ENCODE results near the gene SAP25.
"Not testable (repeated sequence)": the region's sequence is repeated elsewhere in the genome, so short reads cannot be mapped to it uniquely, and the experiment has no call there.

Gene SAP25

GRCh38 chr7:100562195-100563099, 11.3 kb downstream of the SAP25 start:
- Mint-ChIP-seq H3K4me1 (peaks cover 33% of the 10 kb centered on the region), H3K27me3 (no peaks in the 10 kb centered on the region), H3K9me3 (no peaks in the 10 kb centered on the region), H3K27ac (peak overlapping the region in 1 of 2 donors; percentile 19), H3K4me3 (no peak overlapping the region)
- no peak for DNase-seq
- no peak for ATAC-seq

- Mint-ChIP-seq H3K4me3 (no peak overlapping the region), H3K27me3 (no peaks in the 10 kb centered on the region), H3K27ac (no peak overlapping the region), H3K4me1 (peaks cover 26% of the 10 kb centered on the region), H3K9me3 (no peaks in the 10 kb centered on the region)
- ATAC-seq, result no peak
- no peak for DNase-seq
Observed at GRCh38 chr7:100561491-100562194, 12.1 kb downstream of the SAP25 start.

DNA sequence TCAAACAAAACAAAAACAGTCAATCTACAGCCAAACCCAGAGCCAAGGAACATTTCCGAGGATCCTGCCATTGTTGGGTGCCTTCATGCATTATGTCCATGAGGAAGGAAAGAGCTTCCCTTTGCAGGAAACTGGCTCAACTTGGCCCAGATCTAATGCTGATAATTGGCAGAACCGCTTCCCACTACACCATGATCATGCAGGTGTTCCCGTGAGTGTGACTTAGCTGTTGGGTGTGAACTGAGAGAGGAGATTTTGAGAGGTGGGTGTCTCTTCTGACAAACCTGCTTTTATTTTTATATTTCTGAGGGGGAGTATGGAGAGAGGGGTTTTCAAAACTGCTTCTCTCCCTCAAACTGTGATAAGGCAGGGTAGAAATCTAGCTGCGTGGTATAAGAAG, 14.6 kb downstream of the SAP25 start:
- no peaks in the 10 kb centered on the region for H3K27me3 Mint-ChIP-seq
- peaks cover 24% of the 10 kb centered on the region for H3K4me1 Mint-ChIP-seq
- no peak overlapping the region for H3K27ac Mint-ChIP-seq
- H3K9me3 Mint-ChIP-seq, result no peaks in the 10 kb centered on the region
- no peak overlapping the region for H3K4me3 Mint-ChIP-seq
- ATAC-seq (no peak), DNase-seq (no peak)

- ATAC-seq (no peak), DNase-seq (no peak)
- H3K4me3 Mint-ChIP-seq, result no peak overlapping the region
- no peaks in the 10 kb centered on the region for H3K9me3 Mint-ChIP-seq
- H3K27ac Mint-ChIP-seq, result peak overlapping the region in 1 of 2 donors; percentile 9
- H3K27me3 Mint-ChIP-seq, result no peaks in the 10 kb centered on the region
- H3K4me1 Mint-ChIP-seq, result peaks cover 24% of the 10 kb centered on the region
Observed at GRCh38 chr7:100556541-100556940, 17.2 kb downstream of the SAP25 start.

DNA sequence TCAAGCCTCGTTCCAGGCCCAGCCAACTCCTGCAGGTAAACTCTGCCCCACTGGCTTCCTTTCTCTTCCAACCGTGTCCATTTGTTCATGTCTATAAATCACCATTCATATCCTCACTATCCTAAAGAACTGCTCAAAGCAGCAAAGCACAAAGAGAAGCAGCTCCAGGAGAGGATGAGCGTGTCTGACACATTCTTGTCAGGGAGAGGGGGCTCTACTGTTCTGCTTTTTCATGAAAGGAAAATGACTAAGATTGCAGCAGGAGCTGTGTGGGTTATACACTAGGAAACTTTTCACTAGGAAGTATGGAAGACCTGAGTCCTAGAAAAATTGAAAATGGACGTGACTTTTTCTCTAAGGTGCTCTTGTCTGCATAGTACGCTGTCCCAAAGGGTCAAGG, 18.0 kb downstream of the SAP25 start:
- H3K9me3 Mint-ChIP-seq, result no peaks in the 10 kb centered on the region
- DNase-seq (no peak), ATAC-seq (no peak)
- no peak overlapping the region for H3K4me3 Mint-ChIP-seq
- H3K27ac Mint-ChIP-seq, result peak overlapping the region; percentile 13 to 33
- H3K27me3 Mint-ChIP-seq, result no peaks in the 10 kb centered on the region
- peaks cover 25% of the 10 kb centered on the region for H3K4me1 Mint-ChIP-seq

- Mint-ChIP-seq H3K27ac (no peak overlapping the region), H3K4me3 (no peak overlapping the region), H3K9me3 (no peaks in the 10 kb centered on the region), H3K27me3 (no peaks in the 10 kb centered on the region), H3K4me1 (peaks cover 36% of the 10 kb centered on the region)
- no peak for ATAC-seq
- DNase-seq, result no peak
Observed at GRCh38 chr7:100553032-100553431, 20.7 kb downstream of the SAP25 start.

GRCh38 chr7:100552532-100552931, 21.2 kb downstream of the SAP25 start:
- ATAC-seq (no peak), DNase-seq (no peak)
- Mint-ChIP-seq H3K4me1 (peaks cover 41% of the 10 kb centered on the region), H3K4me3 (no peak overlapping the region), H3K27ac (peak overlapping the region; percentile 61 to 71), H3K27me3 (no peaks in the 10 kb centered on the region), H3K9me3 (no peaks in the 10 kb centered on the region)

DNA sequence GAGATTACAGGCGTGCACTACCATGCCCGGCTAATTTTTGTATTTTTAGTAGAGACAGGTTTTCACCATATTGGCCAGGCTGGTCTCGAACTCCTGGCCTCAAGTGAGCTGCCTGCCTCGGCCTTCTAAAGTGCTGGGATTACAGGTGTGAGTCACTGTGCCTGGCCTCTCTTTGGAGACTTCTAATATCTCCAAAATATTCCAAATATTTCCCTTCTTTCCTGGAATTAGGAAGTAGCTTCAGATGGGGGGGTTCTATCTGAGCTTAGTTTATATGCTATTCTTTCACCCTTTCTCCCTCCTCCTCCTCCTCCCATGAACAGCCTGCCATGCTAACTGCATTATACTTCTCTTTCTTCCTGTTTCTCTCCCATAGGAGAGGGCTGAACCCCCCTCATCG, 25.3 kb downstream of the SAP25 start:
- H3K4me1 Mint-ChIP-seq, result peaks cover 75% of the 10 kb centered on the region
- peak overlapping the region; percentile 17 to 46 for H3K4me3 Mint-ChIP-seq

DNA sequence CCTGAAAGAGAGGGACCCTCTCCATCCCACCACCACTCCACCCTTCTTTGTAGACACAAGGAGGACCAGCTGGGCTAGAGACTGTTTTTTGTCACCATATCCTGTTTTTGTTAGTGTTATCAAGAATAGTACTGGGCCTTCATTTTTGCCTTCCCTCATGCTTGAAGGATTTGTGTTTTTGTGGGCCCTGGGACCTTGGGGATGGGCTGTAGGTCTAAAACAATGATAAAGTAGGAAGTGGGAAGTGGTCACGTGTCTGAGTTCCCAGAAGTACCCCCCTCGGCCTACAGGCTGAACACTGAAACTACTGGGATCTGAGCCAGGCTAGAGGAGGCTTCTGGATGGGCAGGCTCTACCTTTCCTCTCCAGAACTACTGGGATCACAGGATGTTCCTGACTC, 25.8 kb downstream of the SAP25 start:
- H3K4me1 Mint-ChIP-seq, result peaks cover 80% of the 10 kb centered on the region
- no peaks in the 10 kb centered on the region for H3K27me3 Mint-ChIP-seq
- peak overlapping the region; percentile 85 to 97 for H3K4me3 Mint-ChIP-seq
- no peak for DNase-seq
- H3K27ac Mint-ChIP-seq, result peak overlapping the region; percentile 78 to 95
- H3K9me3 Mint-ChIP-seq, result no peaks in the 10 kb centered on the region
- ATAC-seq, result no peak

More for the DNA sequence above, 25.3 kb downstream of the SAP25 start:
- H3K27me3 Mint-ChIP-seq, ATAC-seq, DNase-seq, H3K9me3 Mint-ChIP-seq: not testable (repeated sequence)
- H3K27ac Mint-ChIP-seq, result peak overlapping the region; percentile 42 to 47

DNA sequence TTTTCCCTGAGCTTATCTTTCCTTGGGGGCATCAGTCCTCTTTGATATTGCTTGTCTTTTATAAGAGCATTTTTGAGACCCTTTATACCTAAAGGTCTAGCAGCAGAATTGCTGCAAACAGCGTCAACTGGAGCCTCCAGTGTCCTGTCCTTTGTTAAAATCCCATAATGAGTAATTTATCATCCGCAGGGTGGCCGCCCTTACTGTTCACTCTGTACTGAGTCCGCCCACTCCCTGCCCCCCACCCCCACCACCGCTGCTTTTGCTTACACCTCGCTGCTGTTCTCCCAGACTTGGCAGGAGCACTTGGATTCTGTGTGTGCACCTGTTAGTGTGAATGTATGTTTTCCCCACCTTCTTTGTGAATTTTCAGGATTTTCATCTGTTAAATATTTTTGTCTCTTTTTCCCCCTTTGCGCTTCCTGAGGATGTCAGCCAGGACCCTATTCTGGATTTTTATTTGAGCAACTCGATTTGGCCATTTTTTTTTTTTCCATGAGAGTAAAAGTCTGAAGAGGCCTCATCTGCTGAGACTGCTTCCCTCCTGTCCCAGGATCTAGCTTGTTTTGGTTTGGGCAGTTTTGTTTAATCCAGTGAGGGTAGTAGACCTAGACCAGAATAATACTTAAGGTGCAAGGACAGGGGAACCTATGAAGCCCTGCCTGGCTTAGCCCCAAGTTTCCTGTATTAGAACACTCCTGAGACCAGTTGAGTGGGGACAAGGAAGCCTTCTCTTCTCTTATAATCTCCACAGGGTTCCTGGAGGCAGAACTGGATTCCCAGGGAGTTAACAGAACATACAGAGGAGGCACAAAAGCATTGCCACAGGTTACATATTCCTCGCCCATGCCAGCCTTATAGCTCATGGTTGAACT, 26.5 kb downstream of the SAP25 start:
- ATAC-seq, result no peak
- Mint-ChIP-seq H3K4me1 (peaks cover 87% of the 10 kb centered on the region), H3K27ac (peak overlapping the region; percentile 78 to 95), H3K4me3 (peak overlapping the region; percentile 85 to 97), H3K27me3 (no peaks in the 10 kb centered on the region), H3K9me3 (no peaks in the 10 kb centered on the region)
- DNase-seq, result no peak

- peak; percentile 50 for ATAC-seq
- H3K27me3 Mint-ChIP-seq, result no peaks in the 10 kb centered on the region
- H3K9me3 Mint-ChIP-seq, result no peaks in the 10 kb centered on the region
- DNase-seq, result peak; percentile 44 to 48
- H3K27ac Mint-ChIP-seq, result peak overlapping the region; percentile 92 to 95
- H3K4me1 Mint-ChIP-seq, result peaks cover 96% of the 10 kb centered on the region
- H3K4me3 Mint-ChIP-seq, result peak overlapping the region; percentile 85 to 97
Observed at GRCh38 chr7:100546129-100546925, 27.4 kb downstream of the SAP25 start.

GRCh38 chr7:100545360-100546128, 28.2 kb downstream of the SAP25 start:
- no peaks in the 10 kb centered on the region for H3K9me3 Mint-ChIP-seq
- ATAC-seq (peak; percentile 88), DNase-seq (peak; percentile 75 to 85)

DNA sequence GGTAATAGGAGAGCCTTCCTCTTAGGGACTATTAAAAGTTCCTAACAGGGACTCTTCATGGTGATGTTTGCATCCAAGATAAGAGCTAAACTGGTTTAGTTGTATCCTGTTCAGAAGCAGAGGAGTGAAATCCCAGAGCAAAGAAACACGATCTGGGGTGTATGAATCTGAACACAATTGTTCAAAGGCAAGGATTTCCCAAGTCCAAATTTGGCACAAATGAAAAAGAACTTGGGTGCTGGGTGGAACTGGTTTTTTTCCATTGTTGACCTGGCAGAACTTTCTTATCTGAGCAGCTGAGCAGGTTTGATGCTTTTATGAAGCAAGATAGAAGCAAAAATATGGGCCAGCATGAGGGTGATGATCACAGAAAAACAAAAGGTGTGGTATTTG, 28.7 kb downstream of the SAP25 start:
- Mint-ChIP-seq H3K9me3 (no peaks in the 10 kb centered on the region), H3K27ac (peak overlapping the region; percentile 92 to 95), H3K27me3 (no peaks in the 10 kb centered on the region), H3K4me3 (peak overlapping the region; percentile 85 to 97), H3K4me1 (peaks cover 99% of the 10 kb centered on the region)
- DNase-seq, result no peak
- ATAC-seq, result no peak

More at GRCh38 chr7:100545360-100546128, 28.2 kb downstream of the SAP25 start:
- Mint-ChIP-seq H3K4me1 (peaks cover 100% of the 10 kb centered on the region), H3K4me3 (peak overlapping the region; percentile 85 to 97), H3K27me3 (no peaks in the 10 kb centered on the region), H3K27ac (peak overlapping the region; percentile 92 to 95)

DNA sequence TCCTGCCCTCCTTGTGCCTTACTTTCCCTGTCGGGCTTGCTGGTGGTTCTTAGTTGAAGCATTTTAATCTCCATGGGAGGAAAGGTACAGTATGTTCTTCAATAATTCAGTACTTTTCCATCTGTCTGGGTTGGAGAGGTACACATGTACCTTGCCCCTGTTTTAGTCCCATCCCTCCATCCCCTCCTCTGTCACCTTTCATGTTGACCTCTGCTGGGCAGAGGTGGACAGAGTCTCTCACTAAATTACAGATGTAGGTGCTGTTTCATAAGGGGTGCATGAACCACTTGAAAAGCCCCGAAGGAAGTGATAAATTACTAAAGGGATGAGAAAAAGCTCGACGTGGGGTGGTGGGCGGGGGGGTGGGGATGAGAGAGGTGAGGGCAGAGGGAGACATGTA, 29.3 kb downstream of the SAP25 start:
- Mint-ChIP-seq H3K4me3 (peak overlapping the region; percentile 85 to 97), H3K27ac (peak overlapping the region; percentile 92 to 95), H3K9me3 (no peaks in the 10 kb centered on the region), H3K27me3 (no peaks in the 10 kb centered on the region), H3K4me1 (peaks cover 98% of the 10 kb centered on the region)
- no peak for ATAC-seq
- DNase-seq, result no peak
